H9 (cell line): ENCODE measurements around the gene NAA16. TPM values are rescaled to one million over a fixed set of nuclear protein-coding genes. Genes with fewer than 3 reads are reported as not detected.

Experiments
- DNase-seq: peaks from one replicate; pipeline ENCODE4 v3.0.0-alpha.2; 2017
- H2AFZ ChIP-seq: one replicate; pipeline ENCODE4 v1.6.1; 2013; ENCODE audit warnings: mild to moderate bottlenecking, low read length, control low read depth, moderate library complexity
- H2AK5ac ChIP-seq: 2 replicates; pipeline ENCODE4 v1.6.1; 2013; ENCODE audit warnings: low read length, control low read depth, mixed read lengths; ENCODE audit not compliant: insufficient read length
- H2BK120ac ChIP-seq: one replicate; pipeline ENCODE4 v1.6.1; 2013; ENCODE audit warnings: low read depth, mild to moderate bottlenecking, low read length, control low read depth, inconsistent platforms; ENCODE audit not compliant: poor library complexity, severe bottlenecking
- H2BK12ac ChIP-seq: 2 replicates; pipeline ENCODE4 v1.6.1; 2013; ENCODE audit warnings: low read length, control low read depth, mixed read lengths, low read depth; ENCODE audit not compliant: insufficient read length
- H2BK15ac ChIP-seq: 2 replicates; pipeline ENCODE4 v1.6.1; 2013; ENCODE audit warnings: low read depth, low read length, control low read depth
- H2BK20ac ChIP-seq: one replicate; pipeline ENCODE4 v1.6.1; 2013; ENCODE audit warnings: low read depth, mild to moderate bottlenecking, low read length, control low read depth, inconsistent platforms; ENCODE audit not compliant: poor library complexity, severe bottlenecking
- H2BK5ac ChIP-seq: 2 replicates; pipeline ENCODE4 v1.6.1; 2013; ENCODE audit warnings: low read length, control low read depth, mixed read lengths; ENCODE audit not compliant: insufficient read length
- H3K14ac ChIP-seq: 2 replicates; pipeline ENCODE4 v1.6.1; 2013; ENCODE audit warnings: low read length, control low read depth; ENCODE audit not compliant: insufficient read depth
- H3K18ac ChIP-seq: 2 replicates; pipeline ENCODE4 v1.6.1; 2013; ENCODE audit warnings: low read depth, mild to moderate bottlenecking, mixed read lengths, low read length, control low read depth; ENCODE audit not compliant: insufficient read length
- H3K23ac ChIP-seq: 2 replicates; pipeline ENCODE4 v1.6.1; 2013; ENCODE audit warnings: low read length, control low read depth, mixed read lengths, low read depth; ENCODE audit not compliant: insufficient read length
- H3K23me2 ChIP-seq: 2 replicates; pipeline ENCODE4 v1.6.1; 2013; ENCODE audit warnings: low read depth, mild to moderate bottlenecking, mixed read lengths, low read length, control low read depth; ENCODE audit not compliant: insufficient read length, poor library complexity, severe bottlenecking
- H3K27ac ChIP-seq: 2 replicates; pipeline ENCODE4 v1.5.1; 2013; ENCODE audit warnings: low read length, control low read depth, mixed read lengths, low read depth; ENCODE audit not compliant: insufficient read length
- H3K27me3 ChIP-seq: 2 replicates; pipeline ENCODE4 v1.6.1; 2013; ENCODE audit warnings: low read length, control low read depth, inconsistent platforms; ENCODE audit not compliant: insufficient read depth
- H3K4ac ChIP-seq: 2 replicates; pipeline ENCODE4 v1.6.1; 2013; ENCODE audit warnings: low read depth, mild to moderate bottlenecking, control low read depth, inconsistent platforms, low read length, moderate library complexity
- H3K4me1 ChIP-seq: 2 replicates; pipeline ENCODE4 v1.6.1; 2013; ENCODE audit warnings: low read length, control low read depth, inconsistent platforms; ENCODE audit not compliant: insufficient read depth
- H3K4me2 ChIP-seq: 2 replicates; pipeline ENCODE4 v1.6.1; 2013; ENCODE audit warnings: low read length, control low read depth, mixed read lengths; ENCODE audit not compliant: insufficient read length, insufficient read depth
- H3K56ac ChIP-seq: 2 replicates; pipeline ENCODE4 v1.6.1; 2013; ENCODE audit warnings: low read depth, mild to moderate bottlenecking, mixed read lengths, low read length, control low read depth; ENCODE audit not compliant: insufficient read length
- H3K79me1 ChIP-seq: 2 replicates; pipeline ENCODE4 v1.6.1; 2013; ENCODE audit warnings: low read depth, mild to moderate bottlenecking, moderate library complexity, low read length, control low read depth, inconsistent platforms; ENCODE audit not compliant: insufficient read depth, poor library complexity, severe bottlenecking
- H3K79me2 ChIP-seq: 2 replicates; pipeline ENCODE4 v1.6.1; 2013; ENCODE audit warnings: low read length, control low read depth, inconsistent platforms; ENCODE audit not compliant: insufficient read depth
- H3K9ac ChIP-seq: 2 replicates; pipeline ENCODE4 v1.6.1; 2013; ENCODE audit warnings: low read length, control low read depth, mixed read lengths; ENCODE audit not compliant: insufficient read length; ENCODE audit errors: extremely low read depth
- H3K9me3 ChIP-seq: one replicate; pipeline ENCODE4 v1.6.1; 2013; ENCODE audit warnings: low read depth, low read length, inconsistent platforms; ENCODE audit not compliant: control insufficient read depth
- H3T11ph ChIP-seq: one replicate; pipeline ENCODE4 v1.6.1; 2013; ENCODE audit warnings: mild to moderate bottlenecking, low read length, control low read depth, inconsistent platforms
- H4K20me1 ChIP-seq: one replicate; pipeline ENCODE4 v1.6.1; 2013; ENCODE audit not compliant: control insufficient read depth, insufficient read length, insufficient read depth
- H4K5ac ChIP-seq: 2 replicates; pipeline ENCODE4 v1.6.1; 2013; ENCODE audit warnings: low read depth, mild to moderate bottlenecking, mixed read lengths, low read length, control low read depth; ENCODE audit not compliant: insufficient read length
- H4K8ac ChIP-seq: replicated peaks from 2 replicates; pipeline ENCODE4 v1.6.1; 2013; ENCODE audit warnings: low read length, control low read depth, mixed read lengths, low read depth; ENCODE audit not compliant: insufficient read length
- H4K91ac ChIP-seq: 2 replicates; pipeline ENCODE4 v1.6.1; 2013; ENCODE audit warnings: low read depth, mild to moderate bottlenecking, moderate library complexity, mixed read lengths, low read length, control low read depth; ENCODE audit not compliant: insufficient read length
- H3K27ac Mint-ChIP-seq, 3 experiments: 2 replicates in 2 of 3; 3 replicates in 1 of 3; pipeline ENCODE4 v1.8.0; 2020 to 2021; ENCODE audit warnings: mixed read lengths in 3 of 3, mild to moderate bottlenecking in 1 of 3, moderate library complexity in 1 of 3
- H3K27me3 Mint-ChIP-seq: 2 replicates; pipeline ENCODE4 v1.8.0; 2021; ENCODE audit warnings: low read depth, mild to moderate bottlenecking, moderate library complexity, mixed read lengths
- H3K36me3 Mint-ChIP-seq, 3 experiments: 2 replicates in 2 of 3; 3 replicates in 1 of 3; pipeline ENCODE4 v1.8.0; 2020 to 2021; ENCODE audit warnings: low read depth in 3 of 3, mixed read lengths in 3 of 3; ENCODE audit not compliant: insufficient read depth in 1 of 3
- H3K4me1 Mint-ChIP-seq, 2 experiments: 2 replicates each; pipeline ENCODE4 v1.8.0; 2020; ENCODE audit warnings: mixed read lengths in 2 of 2
- H3K4me3 Mint-ChIP-seq, 2 experiments: 2 replicates in 1 of 2; 3 replicates in 1 of 2; pipeline ENCODE4 v1.8.0; 2020 to 2021; ENCODE audit warnings: mild to moderate bottlenecking in 2 of 2, mixed read lengths in 2 of 2, moderate library complexity in 1 of 2
- H3K9me3 Mint-ChIP-seq, 2 experiments: 2 replicates in 1 of 2; 3 replicates in 1 of 2; pipeline ENCODE4 v1.8.0; 2020; ENCODE audit warnings: mild to moderate bottlenecking in 2 of 2, mixed read lengths in 2 of 2, moderate library complexity in 1 of 2
- CTCF ChIP-seq: fragments of 200-600 bp; sonication (generic); conservative IDR thresholded peaks from 3 replicates; pipeline ENCODE4 v1.8.0; 2021; ENCODE audit warnings: antibody characterized with exemption, mild to moderate bottlenecking
- WGBS: extraction: QIAGEN DNeasy Blood & Tissue Kit; methylation state at CpG from one replicate; pipeline ENCODE4 v1.1.7; 2013; ENCODE audit warnings: missing lambda C conversion rate, low lambda C conversion rate, mixed read lengths; ENCODE audit not compliant: insufficient read length; ENCODE audit errors: extremely low coverage; 5-methylcytosine and 5-hydroxymethylcytosine counted together
- total RNA-seq: library from RNA; stranded (reverse); gene quantifications from 2 replicates; pipeline ENCODE4 v1.2.1, GENCODE V29; 2021

Gene NAA16
- total RNA-seq, 1 experiment from 2014 or later = 37.7 TPM

- Mint-ChIP-seq H3K4me1 (peaks cover 4 to 7% of the 10 kb centered on the region in 2 experiments; a peak in 2 of 4 replicates), H3K9me3 (peaks cover 0 to 3% of the 10 kb centered on the region in 2 experiments; a peak in 2 of 5 replicates), H3K4me3 (no peak overlapping the region), H3K27ac (no peak overlapping the region), H3K27me3 (no peaks in the 10 kb centered on the region), H3K36me3 (no peaks in the 10 kb centered on the region)
- WGBS = no CpG with 5 or more reads among the region's 1 CpG
- Histone ChIP-seq H3K4ac (no peak overlapping the region), H4K20me1 (no peaks in the 10 kb centered on the region), H3K56ac (no peak overlapping the region), H2AK5ac (no peak overlapping the region), H4K8ac (no peak overlapping the region), H2BK15ac (no peak overlapping the region), H3K79me1 (no peaks in the 10 kb centered on the region), H3K23me2 (no peaks in the 10 kb centered on the region), H2AFZ (no peak overlapping the region), H3K4me2 (no peak overlapping the region), H4K5ac (no peak overlapping the region), H3K14ac (no peak overlapping the region), H3K9me3 (no peaks in the 10 kb centered on the region), H3K27ac (no peak overlapping the region), H3K27me3 (no peaks in the 10 kb centered on the region), H3K4me1 (no peaks in the 10 kb centered on the region), H4K91ac (no peak overlapping the region), H2BK5ac (no peak overlapping the region), H3T11ph (no peak overlapping the region), H2BK12ac (no peak overlapping the region), H3K23ac (no peak overlapping the region), H2BK120ac (no peak overlapping the region), H2BK20ac (no peak overlapping the region), H3K18ac (no peak overlapping the region), H3K79me2 (no peaks in the 10 kb centered on the region), H3K9ac (no peak overlapping the region)
- TF ChIP-seq CTCF = no peak
- no peak for DNase-seq
Observed at GRCh38 chr13:41293272-41293671, 17.8 kb upstream of the NAA16 start.
